IPS-11a (cell line): ENCODE results near the gene CEP72.
"Not testable (repeated sequence)": the region's sequence is repeated elsewhere in the genome, so short reads cannot be mapped to it uniquely, and the experiment has no call there.

ENCODE experiments used
- H3K4me3 ChIP-seq: one replicate; pipeline ENCODE4 v1.5.1; 2013; ENCODE audit warnings: low read depth, low read length, control low read depth

CEP72 gene

GRCh38 chr5:669111-669841 is 57.1 kb downstream of the CEP72 start:
- H3K4me3 ChIP-seq, result no peak overlapping the region

- no peak overlapping the region for H3K4me3 ChIP-seq
Measured at GRCh38 chr5:669842-670395, 57.8 kb downstream of the CEP72 start.

- H3K4me3 ChIP-seq, result no peak overlapping the region
Measured at GRCh38 chr5:670396-671270, 58.5 kb downstream of the CEP72 start.

- no peak overlapping the region for H3K4me3 ChIP-seq
Measured at GRCh38 chr5:671459-672328, 59.6 kb downstream of the CEP72 start.

GRCh38 chr5:672329-673160 is 60.4 kb downstream of the CEP72 start:
- H3K4me3 ChIP-seq, result no peak overlapping the region

DNA sequence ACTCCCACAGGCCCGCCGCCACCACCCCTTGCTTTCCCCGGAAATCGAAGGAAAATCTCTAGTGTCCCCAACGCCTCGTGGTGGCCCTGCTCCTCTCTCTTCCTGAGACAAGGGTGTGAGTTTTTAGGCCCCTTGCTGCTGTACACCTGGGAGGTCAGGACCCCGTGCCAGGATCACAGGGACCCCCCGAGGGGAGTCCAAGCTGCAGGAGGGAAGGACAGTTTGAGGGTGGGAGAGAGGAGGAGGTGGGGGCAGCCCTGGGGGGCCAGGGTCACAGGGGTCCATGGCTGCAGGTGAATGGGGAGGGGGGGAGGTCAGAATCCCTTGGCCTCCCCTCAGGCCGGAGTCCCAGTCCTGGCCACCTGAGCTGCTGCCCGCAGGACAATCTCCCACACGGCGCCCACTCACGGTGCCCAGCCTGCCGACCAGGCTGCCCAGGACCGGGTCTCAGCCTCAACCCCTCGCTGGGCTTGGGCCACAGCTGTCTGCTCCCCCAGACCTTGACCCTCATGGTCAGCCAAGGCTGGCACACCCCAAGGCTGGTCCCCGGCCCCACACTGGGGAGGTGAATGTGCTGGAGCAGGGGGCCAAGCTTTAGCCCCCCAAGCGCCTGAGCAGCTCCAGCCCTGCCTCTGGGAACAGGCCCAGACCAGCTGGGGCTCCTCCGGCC is 61.2 kb downstream of the CEP72 start:
- H3K4me3 ChIP-seq, result no peak overlapping the region

DNA sequence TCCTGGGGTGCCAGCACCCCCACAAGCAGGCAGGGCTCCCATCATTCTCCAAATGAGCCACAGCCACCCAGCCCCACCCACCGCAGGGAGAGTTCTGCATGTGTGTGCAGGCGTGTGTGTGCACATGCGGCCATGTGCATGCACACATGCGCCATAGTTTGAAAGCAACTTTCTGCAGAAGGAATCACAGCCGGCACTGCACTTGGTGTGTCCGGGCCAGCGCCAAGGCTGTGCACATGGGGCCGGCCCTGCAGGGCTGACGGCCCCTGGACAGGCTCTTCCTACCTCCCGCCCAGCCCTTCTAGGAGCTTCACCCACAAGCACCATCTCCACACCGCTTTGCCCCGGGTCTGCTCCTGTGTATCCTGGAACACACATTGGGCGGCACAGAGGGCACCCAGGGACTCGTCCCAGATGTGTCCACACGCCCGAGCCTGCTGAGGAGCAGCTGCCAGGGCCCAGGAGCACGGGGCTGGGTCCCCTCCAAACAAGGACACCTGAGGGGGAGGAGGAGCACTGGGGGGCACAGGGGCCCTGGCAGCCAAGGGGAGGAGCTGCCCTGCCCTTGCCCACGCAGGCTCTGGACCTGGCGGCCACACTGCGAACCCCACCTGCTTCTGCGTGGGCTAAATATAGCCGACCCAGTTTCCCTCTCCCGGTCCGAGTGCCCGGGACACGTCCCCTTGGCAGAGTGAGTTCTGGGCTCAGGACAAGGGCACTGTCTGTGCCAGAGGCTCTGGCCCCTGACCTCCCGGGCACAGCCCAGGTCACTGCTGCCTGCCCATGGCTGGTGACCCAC is 61.9 kb downstream of the CEP72 start:
- H3K4me3 ChIP-seq, result no peak overlapping the region

DNA sequence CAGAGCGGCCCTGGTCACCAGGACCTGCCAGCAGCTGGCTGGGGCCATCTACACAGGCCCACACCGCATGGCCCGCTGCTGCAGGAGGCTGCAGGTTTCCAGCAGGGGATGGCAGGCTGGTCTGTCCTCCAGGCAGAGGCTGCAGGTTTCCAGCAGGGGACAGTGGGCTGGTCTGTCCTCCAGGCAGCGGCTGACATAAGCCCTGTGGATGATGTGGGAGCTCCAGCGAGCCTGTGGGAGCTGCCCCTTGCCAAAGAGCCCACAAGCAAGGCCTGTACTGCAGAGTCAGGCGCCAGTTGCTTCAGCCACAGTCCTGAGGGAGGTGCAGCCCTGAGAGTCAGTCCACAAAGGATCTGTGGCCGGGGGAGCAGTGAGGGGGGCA is 62.5 kb downstream of the CEP72 start:
- no peak overlapping the region for H3K4me3 ChIP-seq

DNA sequence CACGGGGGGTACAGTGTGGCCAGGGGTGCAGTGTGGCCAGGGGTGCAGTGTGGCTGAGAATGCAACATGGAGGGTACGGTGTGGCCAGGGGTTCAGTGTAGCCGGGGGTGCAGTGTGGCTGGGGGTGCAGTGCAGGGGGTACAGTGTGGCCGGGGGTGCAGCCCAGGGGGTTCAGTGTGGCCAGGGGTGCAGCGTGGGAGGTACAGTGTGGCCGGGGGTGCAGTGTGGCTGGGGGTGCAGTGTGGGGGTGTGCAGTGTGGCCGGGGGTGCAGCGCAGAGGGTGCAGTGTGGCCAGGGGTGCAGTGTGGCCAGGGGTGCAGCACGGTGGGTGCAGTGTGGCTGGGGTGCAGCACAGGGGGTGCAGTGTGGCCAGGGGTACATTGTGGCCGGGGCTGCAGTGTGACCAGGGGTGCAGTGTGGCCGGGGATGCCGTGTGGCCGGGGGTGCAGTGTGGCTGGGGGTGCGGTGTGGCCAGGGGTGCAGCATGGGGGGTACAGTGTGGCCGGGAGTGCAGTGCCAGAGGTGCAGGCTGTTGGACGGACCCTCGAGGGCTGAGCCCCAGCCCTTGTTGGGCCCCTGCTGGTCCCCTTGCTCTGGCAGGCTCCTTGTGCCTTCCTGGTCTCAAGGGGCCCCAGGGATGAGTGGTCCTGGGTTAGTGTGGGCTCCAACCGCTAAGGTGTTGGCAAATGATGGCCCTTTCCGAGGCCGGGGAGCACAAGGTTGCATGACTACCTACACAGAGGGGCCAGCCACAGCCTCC is 63.2 kb downstream of the CEP72 start:
- H3K4me3 ChIP-seq, result no peak overlapping the region

DNA sequence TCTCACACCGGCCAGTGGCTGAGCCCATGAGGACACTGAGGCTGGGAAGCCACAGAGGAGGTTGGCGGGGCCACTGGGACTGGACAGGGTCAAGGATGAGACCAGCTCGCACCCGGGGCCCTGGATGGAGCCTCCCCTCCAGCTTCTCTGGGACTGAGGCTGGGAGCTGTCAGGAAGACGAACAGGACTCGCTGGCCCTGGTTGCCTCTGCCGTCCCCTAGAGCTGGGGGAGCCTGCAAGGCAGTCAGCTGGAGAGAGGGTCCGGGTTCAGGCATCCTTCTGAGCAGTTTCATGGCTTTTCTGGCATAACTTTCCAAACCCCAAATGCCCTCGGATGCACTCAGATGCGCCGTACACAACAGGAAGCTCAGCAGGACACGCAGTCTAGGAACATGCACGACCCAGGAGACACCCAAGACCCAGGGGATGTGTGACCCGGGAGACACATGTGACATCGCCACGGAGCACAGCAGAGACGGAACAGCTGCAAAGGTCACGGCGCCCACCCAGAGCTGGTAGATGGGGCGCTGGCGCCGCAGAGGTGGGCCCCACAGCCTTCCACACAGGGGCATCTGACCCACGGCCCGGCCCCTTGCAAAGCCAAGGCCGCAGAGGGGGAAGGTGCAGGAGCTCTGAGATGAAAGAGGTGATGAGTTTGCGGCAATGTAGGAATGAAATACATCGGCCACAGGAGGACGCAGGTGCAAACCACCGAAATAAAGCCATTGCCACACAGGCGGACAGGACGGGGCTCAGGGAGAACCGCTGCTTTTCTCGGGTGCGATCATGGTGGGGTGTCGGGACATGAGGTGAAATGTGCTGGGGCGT is 63.9 kb downstream of the CEP72 start:
- no peak overlapping the region for H3K4me3 ChIP-seq

DNA sequence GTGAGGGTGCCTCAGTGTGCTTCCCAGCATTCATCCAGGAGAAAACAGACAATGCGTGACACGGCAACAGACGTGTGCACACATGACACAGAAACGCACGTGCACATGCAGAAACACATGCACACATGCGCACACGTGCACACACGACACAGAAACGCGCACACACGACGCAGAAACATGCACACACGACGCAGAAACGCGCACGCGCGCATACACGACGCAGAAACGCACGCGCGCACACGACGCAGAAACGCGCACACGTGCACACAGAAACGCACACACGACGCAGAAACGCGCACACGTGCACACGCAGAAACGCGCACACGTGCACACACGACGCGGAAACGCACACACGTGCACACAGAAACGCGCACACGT is 64.5 kb downstream of the CEP72 start:
- H3K4me3 ChIP-seq, result no peak overlapping the region

DNA sequence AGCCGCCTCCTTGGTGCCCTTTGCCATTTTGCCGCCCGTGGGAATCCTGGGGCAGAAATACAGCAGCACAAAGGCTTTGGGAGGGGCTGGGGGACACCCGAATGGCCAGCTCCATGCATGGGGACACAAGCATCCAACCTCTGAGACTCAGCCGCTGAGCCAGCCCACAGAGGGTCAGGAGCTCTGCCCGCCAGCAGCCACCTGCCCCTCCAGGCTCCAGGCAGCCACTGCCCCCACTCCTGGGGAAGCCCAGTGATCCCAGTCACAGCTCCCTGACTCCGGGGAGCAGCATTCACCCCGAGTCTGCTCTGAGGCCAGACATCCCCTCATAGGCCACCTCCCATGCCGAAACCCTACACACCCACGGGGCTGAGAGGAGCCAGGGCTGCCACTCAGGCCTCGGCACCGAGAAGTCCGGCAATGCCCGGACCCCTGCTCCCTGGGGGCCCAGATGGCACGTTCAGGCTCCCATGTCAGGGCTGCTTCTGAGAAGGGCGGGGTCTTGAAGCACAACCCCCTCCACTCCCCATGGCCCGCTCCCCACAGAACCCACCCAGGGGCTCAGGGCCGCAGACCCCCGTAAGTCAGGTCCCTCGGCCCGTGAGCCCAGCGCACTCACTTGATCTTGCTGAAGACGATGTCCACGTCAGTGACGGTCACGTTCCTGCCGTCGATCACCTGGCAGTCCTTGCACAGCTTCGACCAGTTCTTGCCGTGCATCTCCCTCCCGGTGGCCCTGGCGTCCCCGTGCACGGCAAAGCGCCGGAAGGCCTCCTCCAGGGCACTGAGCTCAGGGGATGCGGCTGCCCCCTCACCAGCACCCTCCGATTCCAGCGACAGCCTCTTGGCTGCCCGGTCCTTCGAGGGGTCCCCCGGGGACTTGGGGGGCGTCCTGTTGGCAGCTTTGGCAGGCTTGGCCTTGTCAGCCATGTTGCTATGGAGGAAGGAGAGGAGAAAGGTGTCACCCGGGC is 65.3 kb downstream of the CEP72 start:
- H3K4me3 ChIP-seq, result no peak overlapping the region

- not testable (repeated sequence) for H3K4me3 ChIP-seq
Measured at GRCh38 chr5:678521-678920, 66.4 kb downstream of the CEP72 start.

- not testable (repeated sequence) for H3K4me3 ChIP-seq
Measured at GRCh38 chr5:679166-679895, 67.2 kb downstream of the CEP72 start.

GRCh38 chr5:680118-680795 is 68.1 kb downstream of the CEP72 start:
- not testable (repeated sequence) for H3K4me3 ChIP-seq
